Activated naive CD4-positive, alpha-beta T cell treated with Interleukin-2 at 50 U/mL for 16 hours (primary cell): Measurements from ENCODE around the gene LHX5.
"Not testable (repeated sequence)": the region's sequence is repeated elsewhere in the genome, so short reads cannot be mapped to it uniquely, and the experiment has no call there.

Experiments
- DNase-seq: peaks from one replicate; pipeline ENCODE4 v3.0.0-alpha.2; 2020

LHX5 gene

DNA sequence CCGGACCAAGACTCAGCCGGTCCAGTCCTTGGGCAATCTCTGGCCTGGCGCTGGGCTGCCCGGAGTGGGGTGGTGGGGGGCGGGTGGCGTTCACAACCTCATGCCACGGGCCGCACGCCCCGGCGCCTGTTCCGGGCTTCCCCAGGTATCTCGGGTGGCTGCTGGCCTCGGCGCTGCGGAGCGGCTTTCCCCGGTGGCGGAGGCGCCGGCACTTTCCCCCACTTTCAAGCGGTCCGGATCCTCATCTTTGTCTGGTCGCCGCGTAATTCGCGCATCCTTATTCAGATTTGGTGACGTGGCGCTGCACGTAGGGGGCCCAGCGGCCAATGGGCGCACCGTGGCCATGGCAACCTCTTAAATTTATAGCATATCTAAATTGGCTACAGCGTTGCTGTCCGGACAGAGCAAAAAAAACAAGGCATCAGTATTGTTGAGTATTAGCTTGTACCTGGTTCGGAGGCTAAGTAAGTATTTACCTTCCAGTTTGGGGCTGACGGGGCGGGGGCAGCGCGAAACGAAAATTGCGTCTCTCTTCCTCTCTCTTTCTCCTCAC is at the start of gene LHX5:
Gene LHX5 (minus strand): TSS at position 253 of the 553 bp plus-strand sequence. CDS start 373 bp downstream, outside the sequence.
- DNase-seq = no peak

GRCh38 chr12:113519464-113520307 is 48.0 kb upstream of the LHX5 start:
- DNase-seq = no peak

DNA sequence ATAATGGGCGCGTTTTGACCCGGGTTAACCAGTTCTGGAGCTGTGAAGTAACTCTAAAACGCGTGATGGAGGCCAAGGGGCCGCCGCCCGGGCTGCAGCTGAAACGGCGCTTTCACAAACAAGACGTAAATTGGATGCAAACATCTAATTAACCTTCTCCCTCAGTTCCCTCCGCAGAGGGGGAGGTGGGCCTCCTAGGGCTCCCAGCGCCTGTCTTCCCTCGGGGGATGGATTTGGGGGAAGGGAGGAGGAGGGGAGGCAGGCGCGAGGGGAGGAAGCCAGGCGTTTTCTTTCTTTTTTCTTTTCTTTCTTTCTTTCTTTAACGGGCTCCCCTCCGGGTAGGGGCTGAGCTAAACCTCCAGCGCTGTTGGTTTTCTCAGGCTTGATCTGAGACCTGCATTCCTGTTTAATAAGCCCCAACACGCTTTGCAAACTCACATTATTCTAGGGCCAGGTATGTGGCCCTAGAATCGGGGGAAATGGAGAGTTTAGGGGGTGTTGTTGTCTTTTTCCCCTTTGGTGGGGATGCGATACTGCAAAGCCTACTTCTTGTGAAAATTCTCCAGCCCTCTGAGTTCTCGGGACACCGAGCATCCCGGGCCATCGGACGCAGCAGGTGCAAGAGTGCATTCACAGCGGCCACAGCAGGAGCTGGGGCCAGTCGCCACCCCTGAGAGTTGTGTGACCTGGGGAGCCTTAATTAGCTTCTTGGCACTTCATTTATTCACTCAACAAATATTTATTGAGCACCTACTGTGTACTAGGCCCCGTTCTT is 43.6 kb upstream of the LHX5 start:
- no peak for DNase-seq

DNA sequence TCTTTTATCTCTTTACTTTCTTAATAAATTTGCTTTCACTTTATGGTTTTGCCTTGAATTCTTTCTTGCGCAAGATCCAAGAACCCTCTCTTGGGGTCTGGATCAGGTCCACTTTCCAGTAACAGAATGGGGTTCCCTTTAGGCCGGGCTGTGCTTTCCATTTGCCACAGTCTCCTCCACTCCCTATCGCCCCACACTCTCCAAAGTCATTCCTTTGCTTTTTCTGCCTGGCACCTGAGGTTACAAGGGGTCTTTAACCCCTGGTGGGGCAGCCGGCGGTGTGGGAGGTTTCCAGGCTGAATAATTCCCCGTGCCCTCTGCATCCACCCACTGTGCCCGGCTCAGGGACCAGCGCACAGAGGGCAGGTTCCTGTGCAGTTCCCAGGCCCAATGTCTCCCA is 42.9 kb upstream of the LHX5 start:
- DNase-seq = no peak

DNA sequence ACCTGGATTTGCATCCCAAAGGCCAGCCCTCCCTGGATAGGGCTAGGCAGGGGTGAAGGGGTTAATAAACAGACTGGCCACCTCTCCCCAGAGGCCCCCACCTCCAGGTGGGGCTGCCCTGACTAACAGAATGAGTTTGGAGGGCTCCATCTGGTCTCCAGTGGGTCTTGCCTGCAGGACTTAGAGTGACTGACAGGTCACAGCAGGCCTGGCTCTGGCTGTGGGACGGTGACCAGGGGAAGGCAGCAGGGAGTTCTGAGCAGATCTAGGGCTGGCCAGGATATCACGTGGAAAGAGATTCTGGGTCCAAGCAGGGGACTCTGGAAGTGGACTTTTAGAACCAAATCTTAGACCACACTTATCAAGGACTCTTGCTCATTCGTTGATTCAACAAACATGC is 40.9 kb upstream of the LHX5 start:
- no peak for DNase-seq

DNA sequence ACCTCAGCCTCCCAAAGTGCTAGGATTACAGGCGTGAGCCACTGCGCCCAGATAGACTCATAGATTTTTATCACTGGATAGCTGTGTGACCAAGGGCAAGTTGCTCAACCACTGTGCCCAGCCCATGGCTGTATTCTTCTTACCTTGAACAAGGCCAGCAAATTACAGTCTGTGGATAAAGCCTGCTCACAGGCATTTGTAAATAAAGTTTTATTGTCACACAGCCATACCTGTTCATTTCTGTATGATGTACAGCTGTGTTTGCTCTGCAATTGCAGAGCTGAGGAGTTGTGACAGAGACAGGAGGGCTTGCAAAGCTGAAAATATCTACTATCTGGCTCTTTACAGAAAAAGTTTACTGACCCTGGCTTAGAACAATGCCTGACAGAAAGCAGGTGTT is 35.2 kb upstream of the LHX5 start:
- no peak for DNase-seq

DNA sequence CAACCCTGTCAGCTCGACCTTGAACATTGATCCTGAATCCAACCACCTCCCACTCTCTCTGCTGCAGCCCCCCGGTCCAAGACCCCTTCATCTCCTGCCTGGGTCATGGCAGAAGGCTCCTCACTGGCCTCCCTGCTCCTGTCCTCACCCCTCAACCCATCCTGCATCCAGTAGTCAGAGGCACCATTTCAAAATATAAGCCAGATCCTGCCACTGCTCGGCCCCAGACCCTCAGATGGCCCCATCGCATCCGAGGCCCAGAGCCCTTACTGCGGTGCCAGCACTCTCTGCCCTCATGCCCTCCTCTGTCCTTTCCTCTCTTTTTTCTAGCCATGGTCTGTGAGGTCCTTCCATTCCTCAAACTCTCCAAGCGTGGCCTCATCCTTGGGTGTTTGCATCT is 34.3 kb upstream of the LHX5 start:
- no peak for DNase-seq

DNA sequence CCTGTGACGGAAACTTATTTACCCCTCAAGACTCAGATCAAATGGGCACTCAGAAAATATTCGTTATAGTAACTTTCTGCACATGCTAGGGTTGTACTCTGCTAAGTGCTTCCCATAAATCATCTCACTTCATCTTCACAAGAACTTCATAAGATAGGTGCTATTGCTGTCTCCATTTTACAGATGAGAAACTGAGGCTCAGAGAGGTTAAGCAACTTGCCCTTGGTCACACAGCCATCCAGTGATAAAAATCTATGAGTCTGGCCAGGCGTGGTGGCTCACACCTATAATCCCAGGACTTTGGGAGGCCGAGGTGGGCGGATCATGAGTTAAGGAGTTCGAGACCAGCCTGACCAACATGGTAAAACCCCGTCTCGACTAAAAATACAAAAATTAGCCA is 33.2 kb upstream of the LHX5 start:
- no peak for DNase-seq

- no peak for DNase-seq
These were observed 29.2 kb upstream of the LHX5 start for GRCh38 chr12:113500782-113501311.

DNA sequence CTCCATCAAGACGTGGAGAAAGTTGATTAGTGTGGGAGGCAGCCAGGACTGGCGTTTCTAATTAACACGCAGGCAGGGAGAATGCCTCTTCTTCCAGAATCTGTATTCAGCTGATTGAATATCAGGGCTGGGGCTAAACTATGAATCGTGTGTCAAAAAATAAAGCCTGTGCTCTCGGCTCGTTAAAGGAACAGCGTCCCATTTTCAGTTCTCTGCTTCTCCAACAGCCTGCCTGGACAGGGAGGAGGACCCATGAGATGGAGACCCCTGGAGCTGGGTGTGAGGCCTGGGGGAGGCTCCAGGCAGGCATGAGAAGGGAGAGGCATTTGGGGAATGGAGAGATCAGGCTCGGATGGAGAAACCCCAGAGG is 28.6 kb upstream of the LHX5 start:
- DNase-seq = no peak

- no peak for DNase-seq
These were observed 26.8 kb upstream of the LHX5 start for GRCh38 chr12:113498490-113498889.

DNA sequence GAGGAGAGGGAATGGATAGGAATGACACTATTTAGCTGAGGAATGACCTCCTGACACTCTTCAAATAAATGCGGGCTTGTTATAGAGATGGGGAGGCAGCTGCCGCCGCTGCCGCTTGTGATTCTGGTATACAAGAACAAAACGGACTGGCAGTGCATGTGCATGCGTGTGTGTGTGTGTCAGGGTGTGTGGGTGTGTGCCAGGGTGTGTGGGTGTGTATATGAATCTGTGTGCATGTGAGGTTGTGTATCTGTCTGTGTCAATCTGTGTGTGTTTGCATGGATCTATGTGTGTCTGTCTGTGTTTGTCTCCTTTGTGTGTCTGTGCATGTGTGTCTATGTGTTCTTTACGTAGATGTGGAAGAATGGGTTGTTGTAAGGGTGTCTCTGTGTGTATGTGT is 26.0 kb upstream of the LHX5 start:
- no peak for DNase-seq

GRCh38 chr12:113495941-113496340 is 24.3 kb upstream of the LHX5 start:
- DNase-seq = not testable (repeated sequence)

GRCh38 chr12:113488322-113488721 is 16.7 kb upstream of the LHX5 start:
- no peak for DNase-seq

DNA sequence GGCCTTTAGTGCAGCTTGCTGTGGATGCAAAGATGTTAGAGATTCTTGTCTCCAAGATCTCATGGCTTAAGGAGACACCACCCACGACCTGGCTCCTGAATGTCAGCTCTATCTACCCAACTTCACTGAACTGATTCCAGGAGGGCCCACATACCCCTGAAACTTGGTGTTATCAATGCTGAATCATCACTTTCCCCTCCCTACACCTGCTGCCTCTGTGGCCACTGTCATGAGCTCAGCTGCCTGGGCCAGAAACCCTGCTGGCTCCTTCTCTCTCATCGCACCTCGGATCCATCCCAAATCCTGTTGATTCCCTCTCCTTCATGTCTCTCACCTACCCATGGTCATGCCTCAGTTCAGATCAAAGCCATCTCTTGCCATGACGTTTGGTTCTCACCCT is 15.1 kb upstream of the LHX5 start:
- DNase-seq = no peak

DNA sequence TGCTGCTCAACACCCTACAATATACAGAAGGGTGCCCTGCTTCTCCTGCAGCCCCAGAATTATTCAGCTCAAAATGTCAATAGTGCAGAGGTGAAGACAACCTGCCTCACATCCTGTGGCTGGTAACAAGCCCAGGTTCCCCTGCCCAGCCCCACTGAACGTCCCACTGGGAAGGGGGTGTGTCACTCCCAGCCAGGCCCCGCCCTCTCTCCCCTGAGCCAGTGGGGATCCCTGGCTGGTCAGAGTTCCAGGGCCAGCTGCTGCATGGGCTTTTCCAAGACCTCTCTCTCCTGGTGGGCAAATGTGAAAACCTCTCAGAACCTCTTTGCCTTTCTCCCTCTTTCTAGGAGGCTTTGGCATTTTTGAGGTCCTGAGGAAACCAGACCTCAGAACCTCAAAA is 13.7 kb upstream of the LHX5 start:
- no peak for DNase-seq

DNA sequence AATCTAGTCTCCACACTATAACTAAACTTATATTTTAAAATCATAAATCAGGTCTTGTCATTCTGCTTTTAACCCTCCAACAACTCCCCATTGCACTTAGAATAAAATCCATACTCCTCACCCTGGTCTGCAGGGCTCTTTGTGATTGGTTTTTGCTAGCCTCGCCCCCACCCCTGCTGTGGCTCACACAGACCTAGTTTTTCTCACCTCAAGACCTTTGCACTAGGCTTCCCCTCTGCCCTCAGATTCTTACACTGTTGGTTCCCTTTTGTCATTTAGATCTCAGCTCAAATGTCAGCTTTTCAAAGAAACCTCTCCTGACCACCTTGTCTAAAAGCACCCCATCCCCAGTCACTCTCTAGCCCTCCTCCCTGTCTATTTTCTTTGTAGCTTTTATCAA is 10.7 kb upstream of the LHX5 start:
- no peak for DNase-seq

DNA sequence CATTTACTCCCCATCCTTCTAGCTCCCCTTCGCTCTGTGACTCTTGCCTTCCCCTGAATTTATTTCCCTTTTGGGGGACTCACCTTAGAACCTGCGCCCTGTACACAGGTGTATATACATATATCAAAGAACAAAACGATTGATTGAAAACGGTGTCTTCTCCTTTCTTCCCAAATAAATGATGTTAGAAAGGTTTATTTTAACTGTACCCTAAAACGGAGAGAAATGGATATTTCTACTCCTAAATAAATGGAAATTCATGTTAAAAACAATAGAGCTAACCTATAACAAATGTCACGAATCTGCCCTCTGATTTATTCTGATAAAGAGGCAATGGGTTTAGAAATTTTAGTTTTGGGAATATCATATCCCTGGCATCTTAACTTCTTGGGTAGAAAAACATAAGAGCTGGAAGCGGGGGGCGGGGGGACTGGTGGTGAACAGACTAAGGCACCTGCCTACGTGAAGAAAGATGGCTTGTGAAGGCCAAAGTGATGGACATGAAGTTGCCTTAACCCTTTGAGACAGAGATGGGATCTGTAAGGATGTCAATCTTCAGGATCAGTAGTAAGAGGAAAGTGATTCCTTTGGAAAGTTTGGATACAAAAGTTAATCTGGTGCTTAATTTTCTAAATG is 8.8 kb upstream of the LHX5 start:
- DNase-seq = no peak

- DNase-seq = peak; percentile 25
These were observed 8.1 kb upstream of the LHX5 start for GRCh38 chr12:113479590-113480335.

- DNase-seq = no peak
These were observed 7.5 kb upstream of the LHX5 start for GRCh38 chr12:113479216-113479589.

- DNase-seq = no peak
These were observed 6.8 kb upstream of the LHX5 start for GRCh38 chr12:113478351-113479011.

GRCh38 chr12:113477842-113478215 is 6.2 kb upstream of the LHX5 start:
- DNase-seq = no peak
